GM19324 (cell line): ENCODE results near the gene KRT7.
"Not testable (repeated sequence)": the region's sequence is repeated elsewhere in the genome, so short reads cannot be mapped to it uniquely, and the experiment has no call there.

ENCODE experiments used
- ATAC-seq: cut with Tn5 transposase; IDR thresholded peaks from one replicate; pipeline ENCODE4 v1.9.1; 2021; ENCODE audit warnings: mild to moderate bottlenecking, moderate library complexity; ENCODE audit not compliant: unreplicated experiment, low FRiP score

The KRT7 gene

GRCh38 chr12:52242442-52243258, 9.6 kb downstream of the KRT7 start:
- ATAC-seq, result no peak

- ATAC-seq, result no peak
Observed at GRCh38 chr12:52243259-52243855, 10.3 kb downstream of the KRT7 start.

DNA sequence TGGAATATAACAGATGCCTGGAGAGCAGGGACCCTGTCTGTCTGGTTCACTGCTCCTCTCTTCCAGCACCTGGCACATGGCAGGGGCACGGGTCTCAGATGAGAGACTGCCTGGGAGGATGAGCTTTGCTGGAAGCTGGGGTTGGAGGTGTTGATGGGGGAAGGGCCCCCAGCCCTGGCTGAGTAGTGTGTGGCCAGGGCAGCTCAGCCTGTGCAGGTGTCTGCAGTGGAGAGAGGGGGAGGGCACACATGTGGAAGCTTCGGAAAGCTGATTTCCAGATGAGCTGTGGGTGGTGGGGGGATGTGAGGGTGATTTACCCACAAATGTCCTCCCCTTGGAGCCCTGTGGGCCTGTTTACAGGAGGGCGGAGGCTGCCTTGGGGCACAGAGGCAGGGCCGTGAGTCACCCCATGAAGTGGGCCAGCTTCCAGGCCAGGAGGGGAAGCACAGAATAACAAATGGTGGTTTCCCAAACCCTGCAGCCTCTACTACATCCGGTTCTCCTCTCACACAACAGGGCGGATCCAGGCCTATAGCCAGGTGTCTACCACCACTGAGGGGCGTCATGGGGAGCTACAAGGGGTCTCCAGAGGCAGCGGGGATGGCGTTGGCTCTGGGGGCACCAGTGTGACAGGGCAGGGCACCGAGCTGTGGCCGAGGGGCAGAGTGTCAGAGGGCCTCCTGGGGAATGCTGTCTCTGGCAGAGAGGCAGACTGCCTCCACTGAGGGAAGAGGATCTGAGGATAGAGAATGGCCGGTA, 11.0 kb downstream of the KRT7 start:
- peak; percentile 56 for ATAC-seq

DNA sequence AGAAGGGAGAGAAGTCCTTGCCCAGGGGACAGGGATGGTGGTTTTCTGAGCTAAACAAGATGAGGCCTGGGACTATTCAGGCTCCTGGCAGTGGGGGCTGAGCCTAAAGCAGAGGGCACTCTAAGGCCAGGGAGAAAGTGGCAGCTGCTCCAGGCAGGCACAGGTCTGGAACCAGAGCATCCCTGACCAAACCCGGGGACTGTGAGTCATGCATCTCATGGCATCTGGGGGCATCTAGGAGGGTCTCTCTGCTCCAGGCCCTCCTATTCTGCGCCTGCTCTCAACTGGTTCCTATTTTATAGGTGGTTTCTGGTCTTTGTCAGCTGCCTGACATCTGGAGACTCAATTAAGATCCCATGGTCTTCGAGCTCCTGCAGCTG, 11.6 kb downstream of the KRT7 start:
- no peak for ATAC-seq

DNA sequence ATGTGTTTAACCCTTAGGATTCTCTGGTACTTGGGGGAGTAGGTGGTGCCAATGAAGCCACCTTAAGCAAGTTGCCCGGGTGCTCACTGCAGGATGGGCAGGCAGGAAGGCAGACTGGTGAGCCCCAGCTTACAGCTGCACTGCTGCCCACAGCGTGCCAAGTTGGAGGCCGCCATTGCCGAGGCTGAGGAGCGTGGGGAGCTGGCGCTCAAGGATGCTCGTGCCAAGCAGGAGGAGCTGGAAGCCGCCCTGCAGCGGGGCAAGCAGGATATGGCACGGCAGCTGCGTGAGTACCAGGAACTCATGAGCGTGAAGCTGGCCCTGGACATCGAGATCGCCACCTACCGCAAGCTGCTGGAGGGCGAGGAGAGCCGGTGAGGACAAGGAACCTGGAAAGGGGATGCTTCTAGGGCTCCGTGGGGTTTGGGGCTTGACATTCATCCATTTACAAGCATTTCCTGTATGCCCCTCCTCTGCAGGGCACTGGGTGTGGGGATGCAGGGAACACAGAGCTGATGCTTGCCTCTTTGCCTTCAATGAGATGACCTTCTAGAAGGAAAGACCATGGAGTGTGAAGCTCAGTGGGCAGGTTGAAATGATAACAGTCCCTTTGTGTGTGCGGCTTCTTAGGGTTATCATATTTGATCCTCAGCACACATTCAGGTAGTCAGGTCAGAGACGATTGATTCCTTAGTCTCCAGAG, 12.4 kb downstream of the KRT7 start:
- ATAC-seq, result no peak

- no peak for ATAC-seq
Observed at GRCh38 chr12:52245962-52246569, 13.0 kb downstream of the KRT7 start.

GRCh38 chr12:52246720-52247621, 13.9 kb downstream of the KRT7 start:
- no peak for ATAC-seq

DNA sequence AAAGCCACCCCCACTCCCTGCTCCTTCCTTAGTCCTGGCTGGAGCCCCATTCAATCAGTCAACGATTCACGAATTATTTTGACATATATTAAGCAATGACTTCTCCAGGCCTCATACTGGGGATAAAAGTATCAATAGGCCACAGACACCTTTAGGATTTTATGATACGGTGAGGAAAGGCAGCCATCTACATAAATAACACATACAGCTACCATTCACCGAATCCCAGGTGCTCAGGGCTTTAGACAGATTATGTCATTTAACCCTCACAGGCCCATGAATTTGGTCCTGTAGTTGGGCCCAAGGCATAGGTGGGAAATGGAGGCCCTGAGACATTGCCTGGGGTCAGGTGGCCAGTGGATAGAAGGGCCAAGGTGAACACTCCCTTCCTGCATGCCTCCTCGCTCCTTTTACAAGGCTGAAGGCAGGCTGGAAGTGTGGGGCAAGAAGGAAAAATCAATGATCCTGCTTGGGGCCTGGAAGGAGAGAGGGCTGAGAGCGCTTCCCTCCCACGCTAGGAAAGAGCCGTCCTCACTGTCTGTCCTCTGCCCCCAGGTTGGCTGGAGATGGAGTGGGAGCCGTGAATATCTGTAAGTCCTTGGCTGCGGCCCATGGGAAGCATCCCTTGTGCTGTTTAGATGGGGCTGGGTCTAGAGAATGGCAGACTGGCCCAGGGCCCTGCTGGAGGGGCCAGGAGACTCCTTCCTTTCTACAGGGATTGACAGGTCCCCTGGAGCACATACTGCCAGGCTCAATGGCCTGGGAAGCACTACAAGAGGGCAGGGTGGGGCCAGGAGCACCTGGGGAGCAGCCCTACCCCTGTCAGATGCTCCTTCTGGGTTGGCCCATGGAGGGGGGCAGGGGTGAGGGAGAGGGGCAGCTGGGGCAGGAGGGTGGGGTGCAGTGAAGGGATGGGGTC, 14.8 kb downstream of the KRT7 start:
- ATAC-seq, result no peak

GRCh38 chr12:52248541-52249461, 15.8 kb downstream of the KRT7 start:
- no peak for ATAC-seq

GRCh38 chr12:52249511-52250047, 16.5 kb downstream of the KRT7 start:
- no peak for ATAC-seq

DNA sequence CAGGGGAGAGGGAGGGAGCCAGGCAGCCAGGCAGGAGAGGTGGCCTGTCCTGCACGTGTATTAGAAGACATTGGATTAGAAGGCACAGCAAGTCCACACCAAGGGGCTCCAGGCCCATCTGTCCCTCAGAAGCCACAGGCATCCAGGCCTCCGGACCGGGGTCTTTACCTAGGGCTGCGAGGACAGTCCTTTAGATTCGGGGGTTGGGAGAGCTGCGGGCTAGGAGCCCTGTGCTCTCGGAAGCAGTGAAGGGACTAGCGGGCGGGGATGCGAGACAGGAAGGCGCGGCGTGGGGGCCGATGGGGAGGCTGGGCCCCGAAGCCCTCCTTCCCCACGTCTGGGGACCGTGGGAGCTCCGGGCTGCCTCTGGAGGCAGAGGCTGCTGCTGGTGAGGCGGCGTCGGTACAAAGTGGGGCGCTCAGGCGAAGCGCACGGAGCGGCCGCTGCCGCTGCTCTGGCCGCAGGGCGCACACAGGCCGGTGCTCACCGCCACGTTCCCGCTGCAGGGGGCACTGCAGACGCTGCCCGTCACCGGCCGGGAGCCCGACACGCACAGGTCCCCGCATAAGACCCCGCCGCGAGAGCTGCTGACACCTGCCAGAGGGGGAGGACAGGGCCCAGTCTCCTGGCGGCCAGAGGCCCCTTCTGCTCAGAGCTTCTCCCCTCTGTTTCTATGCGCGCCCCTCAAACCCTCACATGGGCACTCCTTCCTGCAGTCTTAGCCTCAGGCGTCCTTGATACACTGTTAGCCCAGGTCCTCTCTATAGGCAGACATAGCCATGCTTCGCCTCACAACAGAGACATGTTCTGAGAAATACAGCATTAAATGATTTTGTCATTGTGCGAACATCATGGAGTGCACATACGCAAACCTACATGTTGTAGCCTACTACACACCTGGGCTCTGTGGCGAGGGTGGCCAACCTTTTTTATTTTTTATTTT, 17.3 kb downstream of the KRT7 start:
- ATAC-seq, result no peak

- no peak for ATAC-seq
Observed at GRCh38 chr12:52251367-52252051, 18.5 kb downstream of the KRT7 start.

DNA sequence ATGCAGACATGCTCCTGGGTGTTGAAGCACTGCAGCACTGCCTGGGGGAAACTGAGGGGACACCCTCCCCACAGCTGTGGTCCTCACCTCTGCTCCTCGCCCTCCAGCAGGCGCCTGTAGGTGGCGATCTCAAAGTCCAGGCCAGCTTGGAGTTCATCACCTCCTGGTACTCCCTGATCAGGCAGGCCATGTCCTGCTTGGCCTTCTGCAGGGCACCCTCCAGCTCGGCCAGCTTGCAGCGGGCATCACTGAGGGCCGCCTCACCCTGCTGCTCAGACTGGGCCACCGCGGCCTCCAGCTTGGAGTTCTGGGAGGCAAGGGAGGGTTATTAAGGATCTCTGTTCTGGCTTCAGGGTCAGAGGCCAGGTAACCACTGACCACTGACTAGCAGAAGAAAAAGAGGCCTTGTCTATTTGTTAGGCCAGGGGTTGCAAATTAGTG, 19.2 kb downstream of the KRT7 start:
- not testable (repeated sequence) for ATAC-seq

DNA sequence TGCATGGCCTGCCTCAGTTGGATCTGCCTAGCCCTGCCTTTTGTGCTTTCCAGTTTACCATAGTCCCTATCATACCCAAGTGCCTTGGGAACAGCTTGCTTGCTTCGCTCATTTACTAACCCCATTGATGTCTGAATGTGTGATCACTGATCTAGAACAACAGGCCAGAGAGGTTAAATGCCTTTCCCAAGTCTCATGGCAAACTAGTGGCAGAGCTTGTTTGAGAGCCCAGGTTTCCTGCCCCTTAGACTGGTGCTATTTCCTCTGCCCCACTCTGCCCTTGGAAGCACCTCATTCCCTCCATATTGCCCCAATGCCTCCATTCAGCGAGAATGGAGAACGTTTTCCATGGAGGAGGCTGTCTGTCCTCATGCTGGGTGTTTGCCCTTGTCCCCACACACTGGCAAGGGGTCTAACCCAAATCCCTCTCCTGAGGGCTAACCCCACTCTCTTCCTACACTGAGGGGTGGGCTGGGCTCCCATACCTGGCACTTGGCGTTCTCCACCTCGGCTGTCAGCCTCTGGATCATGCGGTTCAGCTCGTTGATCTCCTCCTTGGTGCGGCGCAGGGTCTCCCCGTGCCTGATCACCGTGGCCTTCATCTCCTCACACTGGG, 19.8 kb downstream of the KRT7 start:
- ATAC-seq, result no peak
